CD4-positive, alpha-beta T cell treated with Interleukin-17A for 4 hours (primary cell): ENCODE measurements around the gene TMPRSS5.
"Not testable (repeated sequence)": the region's sequence is repeated elsewhere in the genome, so short reads cannot be mapped to it uniquely, and the experiment has no call there.

Source experiments
- DNase-seq: peaks from one replicate; pipeline ENCODE4 v3.0.0-alpha.2; 2020; ENCODE audit warnings: mixed read lengths

TMPRSS5 gene

GRCh38 chr11:113697111-113697510 is 9.0 kb downstream of the TMPRSS5 start:
- DNase-seq = no peak

- no peak for DNase-seq
Measured at GRCh38 chr11:113695207-113695606, 10.9 kb downstream of the TMPRSS5 start.

GRCh38 chr11:113694390-113694789 is 11.7 kb downstream of the TMPRSS5 start:
- DNase-seq = no peak

GRCh38 chr11:113693030-113693429 is 13.1 kb downstream of the TMPRSS5 start:
- DNase-seq = no peak

GRCh38 chr11:113690619-113691569 is 15.2 kb downstream of the TMPRSS5 start:
- DNase-seq = no peak

- no peak for DNase-seq
Measured at GRCh38 chr11:113689768-113690618, 16.1 kb downstream of the TMPRSS5 start.

GRCh38 chr11:113685654-113686359 is 20.3 kb downstream of the TMPRSS5 start:
- DNase-seq = no peak

GRCh38 chr11:113684496-113684895 is 21.6 kb downstream of the TMPRSS5 start:
- DNase-seq = no peak

GRCh38 chr11:113683481-113684046 is 22.5 kb downstream of the TMPRSS5 start:
- DNase-seq = no peak

GRCh38 chr11:113681711-113682413 is 24.2 kb downstream of the TMPRSS5 start:
- no peak for DNase-seq

GRCh38 chr11:113681282-113681681 is 24.8 kb downstream of the TMPRSS5 start:
- no peak for DNase-seq

- DNase-seq = no peak
Measured at GRCh38 chr11:113677685-113678084, 28.4 kb downstream of the TMPRSS5 start.

GRCh38 chr11:113675565-113675964 is 30.5 kb downstream of the TMPRSS5 start:
- DNase-seq = no peak

GRCh38 chr11:113675003-113675561 is 31.0 kb downstream of the TMPRSS5 start:
- DNase-seq = no peak

GRCh38 chr11:113674397-113674685 is 31.8 kb downstream of the TMPRSS5 start:
- DNase-seq = no peak

- no peak for DNase-seq
Measured at GRCh38 chr11:113673550-113674396, 32.3 kb downstream of the TMPRSS5 start.

- not testable (repeated sequence) for DNase-seq
Measured at GRCh38 chr11:113671914-113672313, 34.2 kb downstream of the TMPRSS5 start.

- no peak for DNase-seq
Measured at GRCh38 chr11:113670831-113671215, 35.3 kb downstream of the TMPRSS5 start.

- no peak for DNase-seq
Measured at GRCh38 chr11:113670149-113670830, 35.8 kb downstream of the TMPRSS5 start.

GRCh38 chr11:113668255-113668654 is 37.9 kb downstream of the TMPRSS5 start:
- no peak for DNase-seq
